ENCODE data around the gene ADAM22. TPM values are rescaled to one million over a fixed set of nuclear protein-coding genes. Genes with fewer than 3 reads are reported as not detected.

ADAM22 gene
- total and polyA plus RNA-seq, 2 of the 4 experiments (the other 2 are of a cell fraction): 0.03 to 0.18 TPM

GRCh38 chr7:88216276-88216675 is 282.2 kb downstream of the ADAM22 start:
- no peak overlapping the region for H2BK120ac ChIP-seq (ENCODE audit: low read depth, low read length)
- H3K4me3 ChIP-seq (ENCODE audit: insufficient read depth, low read depth, low read length): no peak overlapping the region
- H2BK20ac ChIP-seq (ENCODE audit: low read depth, low read length): no peak overlapping the region
- POLR2A ChIA-PET (ENCODE audit: unreplicated experiment): no interaction called here
- no peak overlapping the region for H3K9ac ChIP-seq (ENCODE audit: low read depth, low read length)
- no peaks in the 10 kb centered on the region for H3K9me3 ChIP-seq (ENCODE audit: control insufficient read depth, insufficient read depth, low read length)
- no peaks in the 10 kb centered on the region for H3K27me3 ChIP-seq (ENCODE audit: control insufficient read depth, insufficient read depth, low read length)
- H3K18ac ChIP-seq (ENCODE audit: low read depth, low read length): no peak overlapping the region
- no peak for TF ChIP-seq SMC3 (IDR thresholded peaks at IDR 0.05; ENCODE audit: low read depth, low read length)
- TF ChIP-seq RCOR1 (IDR thresholded peaks at IDR 0.05; ENCODE audit: insufficient replicate concordance, low read length): no peak
- H3K9me1 ChIP-seq (ENCODE audit: insufficient read depth, low read length): peaks cover 3% of the 10 kb centered on the region
- H2AFZ ChIP-seq (replicated peaks; ENCODE audit: low read length, poor library complexity): no peak overlapping the region
- peaks cover 2% of the 10 kb centered on the region; the same call in 1 of the 2 replicates for H3K4me1 ChIP-seq (ENCODE audit: control insufficient read depth, insufficient read depth, low read length)
- H4K20me1 ChIP-seq (ENCODE audit: insufficient read depth, low read length): peaks cover 3% of the 10 kb centered on the region; the same call in 1 of the 2 replicates
- peaks cover 30 to 46% of the 10 kb centered on the region in 2 experiments for H3K79me1 ChIP-seq (ENCODE audit: low read depth in 1 of 2, low read length in 2 of 2)
- DNase-seq (no peak), ATAC-seq (ENCODE audit: low read depth) (no peak)
- no peak overlapping the region for H3K56ac ChIP-seq (ENCODE audit: extremely low read depth, insufficient read depth, low read length)
- H3K23ac ChIP-seq (ENCODE audit: low read depth, low read length): no peak overlapping the region
- no peak overlapping the region for H2AK9ac ChIP-seq (replicated peaks; ENCODE audit: low read depth, low read length, poor library complexity)
- H3K36me3 ChIP-seq (ENCODE audit: control insufficient read depth, insufficient read depth, low read length): peaks cover 27% of the 10 kb centered on the region
- no peak overlapping the region for H3K14ac ChIP-seq (replicated peaks; ENCODE audit: low read depth, low read length)
- no TSS peak for BruUV-seq (replicated peaks)
- dilution Hi-C loops (cut with HindIII; ENCODE audit: low sequenced_read_pairs, unreplicated experiment): no loop called here
- no peak overlapping the region for H3K4ac ChIP-seq (ENCODE audit: low read depth, low read length)
- H2AK5ac ChIP-seq (ENCODE audit: low read depth, low read length): no peak overlapping the region
- no peak overlapping the region for H3K27ac ChIP-seq (ENCODE audit: insufficient read depth, low read length)
- intact Hi-C loops (cut with micrococcal nuclease): no loop called here
- no peak overlapping the region for H4K8ac ChIP-seq (ENCODE audit: low read depth in 2 of 2, low read length in 2 of 2)
- H2BK5ac ChIP-seq (ENCODE audit: low read depth, low read length, poor library complexity, severe bottlenecking): no peak overlapping the region
- in situ Hi-C loops (cut with MboI; ENCODE audit: low sequenced_read_pairs): no loop called here
- CTCF ChIA-PET: no interaction called here
- H4K5ac ChIP-seq (ENCODE audit: low read depth, low read length): no peak overlapping the region
- no peak overlapping the region for H2BK15ac ChIP-seq (ENCODE audit: low read depth, low read length)
- no peak overlapping the region for H3K4me2 ChIP-seq (ENCODE audit: low read depth, low read length)
- H4K91ac ChIP-seq (ENCODE audit: insufficient read depth, low read depth, low read length): no peak overlapping the region

Measured in IMR-90 (cell line).